ENCODE data around the gene MLIP. TPM values are rescaled to one million over a fixed set of nuclear protein-coding genes. Genes with fewer than 3 reads are reported as not detected.

MLIP gene
- total RNA-seq, 6 experiments from 2014 or later = not detected

GRCh38 chr6:54264581-54265272, 153.5 kb downstream of the MLIP start:
- H3K27ac Mint-ChIP-seq = no peak overlapping the region

GRCh38 chr6:54266400-54266923, 155.2 kb downstream of the MLIP start:
- no peak for DNase-seq
- H3K9me3 Mint-ChIP-seq = no peaks in the 10 kb centered on the region
- no peak overlapping the region for H3K27ac Mint-ChIP-seq
- no peak overlapping the region for H3K4me3 Mint-ChIP-seq
- peaks cover 7% of the 10 kb centered on the region for H3K4me1 Mint-ChIP-seq (ENCODE audit: low read depth)
- no peaks in the 10 kb centered on the region for H3K27me3 Mint-ChIP-seq (ENCODE audit: insufficient read depth)
- H3K36me3 Mint-ChIP-seq (ENCODE audit: low read depth) = no peaks in the 10 kb centered on the region
- 0 out of 2 replicates have a peak, but pooled peaks have one; percentile 22 for TF ChIP-seq CTCF (IDR thresholded peaks at IDR 0.05)

More at GRCh38 chr6:54264581-54265272, 153.5 kb downstream of the MLIP start:
- DNase-seq = no peak
- no peak for TF ChIP-seq CTCF (IDR thresholded peaks at IDR 0.05)
- Mint-ChIP-seq H3K36me3 (ENCODE audit: low read depth) (no peaks in the 10 kb centered on the region), H3K27me3 (ENCODE audit: insufficient read depth) (no peaks in the 10 kb centered on the region), H3K4me1 (ENCODE audit: low read depth) (peaks cover 19% of the 10 kb centered on the region), H3K9me3 (no peaks in the 10 kb centered on the region), H3K4me3 (no peak overlapping the region)

GRCh38 chr6:54267798-54268197, 156.6 kb downstream of the MLIP start:
- Mint-ChIP-seq H3K36me3 (ENCODE audit: low read depth) (no peaks in the 10 kb centered on the region), H3K4me1 (ENCODE audit: low read depth) (peaks cover 7% of the 10 kb centered on the region), H3K9me3 (no peaks in the 10 kb centered on the region), H3K4me3 (no peak overlapping the region), H3K27ac (no peak overlapping the region), H3K27me3 (ENCODE audit: insufficient read depth) (no peaks in the 10 kb centered on the region)
- TF ChIP-seq CTCF (IDR thresholded peaks at IDR 0.05) = peak; percentile 80
- peak; percentile 32 for DNase-seq

GRCh38 chr6:54273214-54273820, 162.1 kb downstream of the MLIP start:
- no peaks in the 10 kb centered on the region; the same call in 1 of the 2 replicates for H3K9me3 Mint-ChIP-seq
- H3K4me1 Mint-ChIP-seq (ENCODE audit: low read depth) = no peaks in the 10 kb centered on the region
- no peak for TF ChIP-seq CTCF (IDR thresholded peaks at IDR 0.05)
- no peak overlapping the region for H3K4me3 Mint-ChIP-seq
- peaks cover 16% of the 10 kb centered on the region for H3K36me3 Mint-ChIP-seq (ENCODE audit: low read depth)
- no peak overlapping the region for H3K27ac Mint-ChIP-seq
- DNase-seq = no peak
- H3K27me3 Mint-ChIP-seq (ENCODE audit: insufficient read depth) = no peaks in the 10 kb centered on the region; the same call in 1 of the 2 replicates

- TF ChIP-seq CTCF (IDR thresholded peaks at IDR 0.05) = no peak
- H3K4me3 Mint-ChIP-seq = no peak overlapping the region
Measured at GRCh38 chr6:54274383-54274782, 163.1 kb downstream of the MLIP start.

More at GRCh38 chr6:54274383-54274782, 163.1 kb downstream of the MLIP start:
- DNase-seq = no peak
- Mint-ChIP-seq H3K27ac (no peak overlapping the region), H3K9me3 (no peaks in the 10 kb centered on the region; the same call in 1 of the 2 replicates), H3K27me3 (ENCODE audit: insufficient read depth) (peaks cover 1% of the 10 kb centered on the region; the same call in 1 of the 2 replicates), H3K36me3 (ENCODE audit: low read depth) (peaks cover 23% of the 10 kb centered on the region), H3K4me1 (ENCODE audit: low read depth) (no peaks in the 10 kb centered on the region)
